PC-3 (cell line): ENCODE measurements around the gene ACOT2. TPM values are rescaled to one million over a fixed set of nuclear protein-coding genes. Genes with fewer than 3 reads are reported as not detected.
"Not testable (repeated sequence)": the region's sequence is repeated elsewhere in the genome, so short reads cannot be mapped to it uniquely, and the experiment has no call there.

ENCODE experiments used
- ATAC-seq: fragments of 200-7000 bp; cut with Tn5 transposase; 2 replicates; pipeline ENCODE4 v1.9.1; 2020; ENCODE audit warnings: mild to moderate bottlenecking, moderate library complexity
- BruUV-seq: library from RNA; stranded (reverse); fragments of 400-500 nt; replicated peaks from 2 replicates; lab custom pipeline; 2021; lab: Mats Ljungman, UMichigan
- CTCF ChIA-PET: fragments of 300-600 bp; sonication (Branson Sonifier 250); formaldehyde crosslinking; loops from one replicate; lab custom pipeline; 2022; ENCODE audit warnings: antibody characterized with exemption; lab: Charles Lee
- POLR2A ChIA-PET: fragments of 300-600 bp; sonication (Branson Sonifier 250); formaldehyde crosslinking; loops from one replicate; lab custom pipeline; 2022; ENCODE audit warnings: antibody characterized with exemption; ENCODE audit not compliant: unreplicated experiment; lab: Charles Lee
- DNase-seq: peaks from one replicate; pipeline ENCODE4 v3.0.0-alpha.2; 2015
- H2AFZ ChIP-seq: fragments of 300-600 bp; sonication (generic); 2 replicates; pipeline ENCODE4 v1.6.0; 2016; ENCODE audit warnings: antibody characterized with exemption, low read length
- H3F3A ChIP-seq: fragments of 300-600 bp; sonication (generic); one replicate; pipeline ENCODE4 v1.6.0; 2017; ENCODE audit warnings: antibody characterized with exemption, low read length, control low read depth, mild to moderate bottlenecking; ENCODE audit not compliant: unreplicated experiment
- H3K27ac ChIP-seq: fragments of 300-600 bp; sonication (generic); 2 replicates; pipeline ENCODE4 v1.5.1; 2016; ENCODE audit warnings: mild to moderate bottlenecking, low read length
- H3K27me3 ChIP-seq: fragments of 300-600 bp; sonication (generic); 2 replicates; pipeline ENCODE4 v1.6.1; 2016; ENCODE audit warnings: low read length, mixed read lengths
- H3K36me3 ChIP-seq: fragments of 300-600 bp; sonication (generic); 2 replicates; pipeline ENCODE4 v1.6.1; 2016; ENCODE audit warnings: low read depth, mixed run types, low read length, mixed read lengths
- H3K4me1 ChIP-seq: fragments of 300-600 bp; sonication (generic); 2 replicates; pipeline ENCODE4 v1.5.1; 2016; ENCODE audit warnings: low read length; ENCODE audit not compliant: insufficient read depth
- H3K4me2 ChIP-seq: fragments of 300-600 bp; sonication (generic); 2 replicates; pipeline ENCODE4 v1.6.0; 2016; ENCODE audit warnings: low read length
- H3K4me3 ChIP-seq: fragments of 300-600 bp; sonication (generic); 2 replicates; pipeline ENCODE4 v1.5.1; 2016; ENCODE audit warnings: mild to moderate bottlenecking, low read length, mixed read lengths
- H3K79me2 ChIP-seq: fragments of 300-600 bp; sonication (generic); 2 replicates; pipeline ENCODE4 v1.6.1; 2017; ENCODE audit warnings: low read length, mixed read lengths
- H3K9ac ChIP-seq: fragments of 300-600 bp; sonication (generic); 2 replicates; pipeline ENCODE4 v1.6.0; 2016; ENCODE audit warnings: mild to moderate bottlenecking, low read length
- H3K9me2 ChIP-seq: fragments of 300-600 bp; sonication (generic); replicated peaks from 2 replicates; pipeline ENCODE4 v1.6.1; 2016; ENCODE audit warnings: mixed run types, low read length, mixed read lengths
- H3K9me3 ChIP-seq: fragments of 300-600 bp; sonication (generic); 2 replicates; pipeline ENCODE4 v1.6.1; 2016; ENCODE audit warnings: low read length, mixed read lengths
- H4K20me1 ChIP-seq: fragments of 300-600 bp; sonication (generic); 2 replicates; pipeline ENCODE4 v1.6.1; 2016; ENCODE audit warnings: low read length, mixed read lengths
- intact Hi-C: fragments of 100-400 bp; cut with micrococcal nuclease; formaldehyde crosslinking; loops from 2 replicates; pipeline ENCODE4 v1.9.0; 2023
- total RNA-seq: library from RNA; depleted of rRNA; stranded (reverse); fragments of >200 nt; gene quantifications from 2 replicates; pipeline ENCODE4 v1.2.3, GENCODE V29; 2014

Gene ACOT2
- total RNA-seq, 1 experiment from 2014 or later, result 39.0 TPM

DNA sequence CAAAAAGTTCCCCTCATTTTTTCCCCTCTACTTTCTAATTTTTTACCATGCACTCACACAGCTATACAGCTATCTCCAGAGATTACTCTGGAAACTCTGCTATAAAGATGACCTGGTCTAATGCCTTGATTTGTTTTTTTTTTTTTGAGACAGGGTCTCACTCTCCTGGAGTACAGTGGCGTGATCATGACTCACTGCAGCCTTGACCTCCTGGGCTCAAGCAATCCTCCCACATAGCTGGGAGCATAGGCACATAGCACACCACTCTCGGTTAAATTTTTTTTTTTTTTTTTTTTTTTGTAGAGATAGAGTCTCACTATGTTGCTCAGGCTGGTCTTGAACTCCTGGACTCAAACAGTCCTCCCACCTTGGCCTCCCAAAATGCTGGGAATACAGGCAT, 10.8 kb upstream of the ACOT2 start:
- BruUV-seq, H3K4me3 ChIP-seq, H4K20me1 ChIP-seq, H3K9me3 ChIP-seq, H3K9me2 ChIP-seq, POLR2A ChIA-PET, ATAC-seq, H3K4me1 ChIP-seq, H2AFZ ChIP-seq, H3F3A ChIP-seq, CTCF ChIA-PET, intact Hi-C loops, H3K9ac ChIP-seq, H3K27me3 ChIP-seq, DNase-seq, H3K27ac ChIP-seq, H3K4me2 ChIP-seq, H3K36me3 ChIP-seq, H3K79me2 ChIP-seq: not testable (repeated sequence)

DNA sequence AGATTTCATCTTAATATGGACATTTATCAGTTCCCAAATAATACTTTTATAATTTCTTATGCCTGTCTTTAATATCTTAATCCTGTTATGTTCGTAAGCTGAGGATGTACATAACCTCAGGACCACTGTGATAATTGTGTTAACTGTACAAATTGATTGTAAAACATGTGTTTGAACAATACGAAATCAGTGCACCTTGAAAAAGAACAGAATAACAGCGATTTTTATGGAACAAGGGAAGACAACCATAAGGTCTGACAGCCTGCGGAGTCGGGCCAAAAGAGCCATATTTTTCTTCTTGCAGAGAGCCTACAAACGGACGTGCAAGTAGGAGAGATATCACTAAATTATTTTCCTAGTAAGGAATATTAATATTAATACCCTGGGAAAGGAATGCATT, 6.8 kb upstream of the ACOT2 start:
- intact Hi-C loops, result loop anchor here (10.0 kb wide), 1 partner anchor 337 kb away; no protein-coding TSS in a partner anchor
- H3K4me2 ChIP-seq, H2AFZ ChIP-seq, H3K9me3 ChIP-seq, H3K27ac ChIP-seq, H3K4me1 ChIP-seq, POLR2A ChIA-PET, H3K79me2 ChIP-seq, BruUV-seq, H3K36me3 ChIP-seq, H3F3A ChIP-seq, ATAC-seq, H3K4me3 ChIP-seq, CTCF ChIA-PET, H3K27me3 ChIP-seq, H3K9ac ChIP-seq, DNase-seq, H3K9me2 ChIP-seq, H4K20me1 ChIP-seq: not testable (repeated sequence)

DNA sequence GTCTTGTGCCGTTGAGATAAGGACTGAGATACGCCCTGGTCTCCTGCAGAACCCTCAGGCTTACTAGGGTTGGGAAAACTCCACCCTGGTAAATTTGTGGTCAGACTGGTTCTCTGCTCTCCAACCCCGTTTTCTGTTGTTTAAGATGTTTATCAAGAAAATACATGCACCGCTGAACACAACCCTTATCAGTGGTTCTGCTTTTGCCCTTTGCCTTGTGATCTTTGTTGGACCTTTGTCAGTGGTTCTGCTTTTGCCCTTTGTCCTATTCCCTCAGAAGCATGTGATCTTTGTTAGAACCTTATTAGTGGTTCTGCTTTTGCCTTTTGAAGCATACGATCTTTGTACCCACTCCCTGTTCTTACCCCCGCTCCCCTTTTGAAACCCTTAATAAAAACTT, 6.3 kb upstream of the ACOT2 start:
- H3K27me3 ChIP-seq, ATAC-seq, H3K9ac ChIP-seq, CTCF ChIA-PET, H3F3A ChIP-seq, H4K20me1 ChIP-seq, H2AFZ ChIP-seq, H3K79me2 ChIP-seq, DNase-seq, H3K27ac ChIP-seq, H3K4me3 ChIP-seq, H3K36me3 ChIP-seq, H3K4me2 ChIP-seq, POLR2A ChIA-PET, H3K9me2 ChIP-seq, BruUV-seq, H3K9me3 ChIP-seq: not testable (repeated sequence)
- intact Hi-C loops, result loop anchor here (10.0 kb wide), 1 partner anchor 338 kb away; no protein-coding TSS in a partner anchor
- H3K4me1 ChIP-seq, result peaks cover 11% of the 10 kb centered on the region

- H3K4me2 ChIP-seq, BruUV-seq, H3F3A ChIP-seq, POLR2A ChIA-PET, H3K36me3 ChIP-seq, H4K20me1 ChIP-seq, DNase-seq, H3K4me3 ChIP-seq, ATAC-seq, H3K27me3 ChIP-seq, H3K9me3 ChIP-seq, H3K9ac ChIP-seq, H2AFZ ChIP-seq, CTCF ChIA-PET, H3K9me2 ChIP-seq, H3K27ac ChIP-seq: not testable (repeated sequence)
- intact Hi-C loops, result loop anchor here (5.0 to 10.0 kb wide), 2 partner anchors 342 to 639 kb away; partner anchors contain the start of gene DCAF4
- peaks cover 31% of the 10 kb centered on the region for H3K4me1 ChIP-seq
- H3K79me2 ChIP-seq, result peaks cover 29% of the 10 kb centered on the region
Observed at GRCh38 chr14:73566431-73566830, 2.6 kb upstream of the ACOT2 start.

- BruUV-seq, CTCF ChIA-PET, H4K20me1 ChIP-seq, H3K9ac ChIP-seq, H2AFZ ChIP-seq, H3K9me2 ChIP-seq, H3K9me3 ChIP-seq, H3K36me3 ChIP-seq, H3K27me3 ChIP-seq, DNase-seq, ATAC-seq, H3F3A ChIP-seq, H3K27ac ChIP-seq: not testable (repeated sequence)
- Histone ChIP-seq H3K4me2 (peak overlapping the region; percentile 80; the same call in 1 of the 2 replicates), H3K79me2 (peaks cover 29% of the 10 kb centered on the region), H3K4me1 (peaks cover 31% of the 10 kb centered on the region), H3K4me3 (0 out of 2 replicates have a peak overlapping the region, but pooled peaks have one; percentile 67)
- intact Hi-C loops, result loop anchor here (5.0 to 10.0 kb wide), 2 partner anchors 342 to 640 kb away; partner anchors contain the start of gene DCAF4
- POLR2A ChIA-PET, result interaction anchor here (0.6 kb wide), 1 partner anchor 72 kb away, joined by 5 read pairs; no protein-coding TSS in a partner anchor
Observed at GRCh38 chr14:73566935-73567334, 2.1 kb upstream of the ACOT2 start.
